Epithelial cell of proximal tubule (primary cell): ENCODE results near the gene CENPVL2. TPM values are rescaled to one million over a fixed set of nuclear protein-coding genes. Genes with fewer than 3 reads are reported as not detected.
"Not testable (repeated sequence)": the region's sequence is repeated elsewhere in the genome, so short reads cannot be mapped to it uniquely, and the experiment has no call there.

Experiments used
- DNase-seq: peaks from one replicate; pipeline ENCODE4 v3.0.0-alpha.2; 2011; ENCODE audit warnings: low read depth
- H3K4me3 ChIP-seq: 2 replicates; pipeline ENCODE4 v1.5.1; 2011; ENCODE audit warnings: low read depth, mild to moderate bottlenecking, low read length
- total RNA-seq: library from RNA; depleted of rRNA; stranded (reverse); fragments of >200 nt; gene quantifications from 2 replicates; pipeline ENCODE4 v1.2.3, GENCODE V29; 2015
- TF ChIP-seq, protein P1 (sequence below): conservative IDR thresholded peaks from 2 replicates; pipeline ENCODE4 v1.5.1; 2012; ENCODE audit warnings: low read depth, mild to moderate bottlenecking, low read length

Gene CENPVL2
- total RNA-seq: 0.07 TPM in 1 of 2 replicates, not detected in the other

- not testable (repeated sequence) for H3K4me3 ChIP-seq, DNase-seq
Measured at GRCh38 chrX:51682720-51683062, at the start of gene CENPVL2. Gene CENPVL2 (minus strand): TSS chrX:51682831. CDS start chrX:51682831, 0 bp downstream.

- no peak for DNase-seq
- no peak overlapping the region for H3K4me3 ChIP-seq
- TF ChIP-seq, protein P1, sequence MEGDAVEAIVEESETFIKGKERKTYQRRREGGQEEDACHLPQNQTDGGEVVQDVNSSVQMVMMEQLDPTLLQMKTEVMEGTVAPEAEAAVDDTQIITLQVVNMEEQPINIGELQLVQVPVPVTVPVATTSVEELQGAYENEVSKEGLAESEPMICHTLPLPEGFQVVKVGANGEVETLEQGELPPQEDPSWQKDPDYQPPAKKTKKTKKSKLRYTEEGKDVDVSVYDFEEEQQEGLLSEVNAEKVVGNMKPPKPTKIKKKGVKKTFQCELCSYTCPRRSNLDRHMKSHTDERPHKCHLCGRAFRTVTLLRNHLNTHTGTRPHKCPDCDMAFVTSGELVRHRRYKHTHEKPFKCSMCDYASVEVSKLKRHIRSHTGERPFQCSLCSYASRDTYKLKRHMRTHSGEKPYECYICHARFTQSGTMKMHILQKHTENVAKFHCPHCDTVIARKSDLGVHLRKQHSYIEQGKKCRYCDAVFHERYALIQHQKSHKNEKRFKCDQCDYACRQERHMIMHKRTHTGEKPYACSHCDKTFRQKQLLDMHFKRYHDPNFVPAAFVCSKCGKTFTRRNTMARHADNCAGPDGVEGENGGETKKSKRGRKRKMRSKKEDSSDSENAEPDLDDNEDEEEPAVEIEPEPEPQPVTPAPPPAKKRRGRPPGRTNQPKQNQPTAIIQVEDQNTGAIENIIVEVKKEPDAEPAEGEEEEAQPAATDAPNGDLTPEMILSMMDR: no peak
Measured at GRCh38 chrX:51728202-51728601, 45.6 kb upstream of the CENPVL2 start.

- not testable (repeated sequence) for H3K4me3 ChIP-seq
Measured at GRCh38 chrX:51712943-51713647, 30.5 kb upstream of the CENPVL2 start.

DNA sequence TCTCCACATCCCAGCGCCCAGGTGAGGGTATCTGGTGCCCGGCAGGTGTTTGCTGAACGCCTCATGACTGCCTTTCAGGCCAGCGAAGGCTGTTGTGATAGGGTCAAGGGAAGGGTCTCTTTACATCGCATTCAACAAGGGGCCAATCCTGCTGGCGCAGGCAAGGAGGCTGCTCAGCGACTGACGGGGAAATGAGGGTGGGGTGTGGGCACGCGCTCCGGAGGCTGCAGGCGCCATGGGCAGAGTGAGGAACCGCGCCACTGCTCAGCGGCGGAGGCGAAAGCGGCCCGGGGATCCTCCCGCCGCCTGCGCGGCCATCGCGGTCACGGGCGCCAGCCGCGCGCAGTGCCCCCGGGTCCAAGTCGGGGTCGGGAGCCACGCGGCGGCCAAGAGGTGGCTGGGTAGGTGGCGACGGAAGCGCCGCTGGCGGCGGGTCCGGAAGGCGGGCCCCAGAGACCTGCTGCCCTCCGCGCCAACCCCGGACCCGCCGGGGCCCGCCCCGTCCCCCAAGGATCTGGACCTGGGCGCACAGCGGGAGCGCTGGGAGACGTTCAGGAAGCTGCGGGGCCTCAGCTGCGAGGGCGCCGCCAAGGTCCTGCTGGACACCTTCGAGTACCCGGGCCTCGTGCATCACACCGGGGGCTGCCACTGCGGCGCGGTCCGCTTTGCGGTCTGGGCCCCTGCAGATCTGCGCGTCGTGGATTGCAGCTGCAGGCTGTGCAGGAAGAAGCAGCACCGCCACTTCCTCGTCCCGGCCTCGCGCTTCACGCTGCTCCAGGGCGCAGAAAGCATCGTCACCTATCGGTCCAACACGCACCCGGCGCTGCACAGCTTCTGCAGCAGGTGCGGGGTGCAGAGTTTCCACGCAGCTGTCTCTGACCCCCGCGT, 27.9 kb upstream of the CENPVL2 start, which contains the start of gene CENPVL1:
TSS of gene CENPVL1 (plus strand) at position 236 of the 888 bp plus-strand sequence. CDS start at position 236, 0 bp downstream.
- not testable (repeated sequence) for DNase-seq, H3K4me3 ChIP-seq

More at GRCh38 chrX:51712943-51713647, 30.5 kb upstream of the CENPVL2 start:
- DNase-seq: not testable (repeated sequence)

- no peak for DNase-seq
- TF ChIP-seq, protein P1: no peak
- H3K4me3 ChIP-seq: no peak overlapping the region
Measured at GRCh38 chrX:51697397-51697796, 14.8 kb upstream of the CENPVL2 start.

DNA sequence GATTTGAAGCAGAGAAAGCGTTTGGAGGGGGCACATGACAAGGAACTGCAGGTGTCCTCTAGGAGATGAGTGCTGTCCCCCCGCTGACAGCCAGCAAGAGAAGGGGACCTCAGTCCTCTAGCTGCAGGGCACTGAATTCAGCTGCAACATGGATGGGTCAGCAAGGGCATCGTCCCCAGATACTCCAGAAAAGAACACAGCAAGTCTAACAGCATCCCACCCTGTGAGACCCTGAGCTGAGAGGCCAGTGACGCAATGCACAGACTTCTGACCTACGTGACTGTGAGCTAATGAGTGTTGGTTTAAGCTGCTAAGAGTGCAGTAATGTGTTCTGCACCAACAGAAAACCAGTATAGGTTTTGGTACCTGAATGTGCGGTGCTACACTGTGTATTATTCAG, 11.6 kb upstream of the CENPVL2 start:
- no peak overlapping the region for H3K4me3 ChIP-seq
- TF ChIP-seq, protein P1: no peak
- no peak for DNase-seq

DNA sequence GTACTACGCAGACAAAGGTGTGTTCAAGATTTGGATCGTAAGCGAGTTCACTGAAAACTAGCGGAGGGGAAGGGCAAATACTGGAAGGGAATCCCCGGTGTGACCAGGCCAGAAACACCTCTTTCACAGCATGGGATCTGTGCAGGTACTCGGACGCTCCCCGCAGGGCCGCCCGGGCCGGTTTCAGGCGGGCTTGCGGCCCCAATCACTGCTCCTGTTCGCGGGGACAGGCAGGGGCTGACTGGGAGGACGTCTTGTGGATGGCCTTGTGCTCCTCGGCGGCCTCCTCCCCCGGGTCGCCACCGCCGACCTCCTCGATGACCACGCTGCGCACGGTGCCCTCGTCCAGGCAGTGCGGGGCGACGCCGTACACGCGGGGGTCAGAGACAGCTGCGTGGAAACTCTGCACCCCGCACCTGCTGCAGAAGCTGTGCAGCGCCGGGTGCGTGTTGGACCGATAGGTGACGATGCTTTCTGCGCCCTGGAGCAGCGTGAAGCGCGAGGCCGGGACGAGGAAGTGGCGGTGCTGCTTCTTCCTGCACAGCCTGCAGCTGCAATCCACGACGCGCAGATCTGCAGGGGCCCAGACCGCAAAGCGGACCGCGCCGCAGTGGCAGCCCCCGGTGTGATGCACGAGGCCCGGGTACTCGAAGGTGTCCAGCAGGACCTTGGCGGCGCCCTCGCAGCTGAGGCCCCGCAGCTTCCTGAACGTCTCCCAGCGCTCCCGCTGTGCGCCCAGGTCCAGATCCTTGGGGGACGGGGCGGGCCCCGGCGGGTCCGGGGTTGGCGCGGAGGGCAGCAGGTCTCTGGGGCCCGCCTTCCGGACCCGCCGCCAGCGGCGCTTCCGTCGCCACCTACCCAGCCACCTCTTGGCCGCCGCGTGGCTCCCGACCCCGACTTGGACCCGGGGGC, 567 bp downstream of the CENPVL2 start:
- not testable (repeated sequence) for DNase-seq

GRCh38 chrX:51679689-51680433, 2.8 kb downstream of the CENPVL2 start:
- DNase-seq, H3K4me3 ChIP-seq: not testable (repeated sequence)

More for the DNA sequence above, 567 bp downstream of the CENPVL2 start:
- H3K4me3 ChIP-seq: not testable (repeated sequence)

DNA sequence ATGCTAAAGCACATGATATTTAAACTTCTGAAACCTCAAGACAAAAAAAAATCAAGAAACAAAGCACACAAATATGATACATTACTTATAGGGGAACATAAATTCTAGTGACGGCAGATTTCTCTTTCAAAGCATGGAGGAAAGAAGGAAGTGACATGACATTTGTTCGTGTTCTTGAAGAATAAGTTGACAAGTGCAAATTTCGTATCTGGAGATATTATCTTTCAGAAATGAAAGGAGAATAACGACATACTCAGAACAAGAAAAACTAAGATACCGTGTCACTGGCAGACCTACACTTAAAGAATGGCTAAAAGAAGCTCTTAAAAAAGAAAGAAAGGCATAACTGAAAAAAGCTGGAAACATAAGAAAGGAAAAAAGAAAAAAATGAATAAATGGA, 16.6 kb downstream of the CENPVL2 start:
- TF ChIP-seq, protein P1: no peak
- no peak for DNase-seq
- H3K4me3 ChIP-seq: no peak overlapping the region
